Neutrophil (primary cell): Measurements from ENCODE around the gene CCDC167.
"Not testable (repeated sequence)": the region's sequence is repeated elsewhere in the genome, so short reads cannot be mapped to it uniquely, and the experiment has no call there.

Experiments used
- H3K27ac ChIP-seq: fragments of 200-600 bp; sonication (generic); 2 replicates; pipeline ENCODE4 v1.5.1; 2016; ENCODE audit warnings: mild to moderate bottlenecking, moderate library complexity
- H3K27me3 ChIP-seq: fragments of 200-600 bp; sonication (generic); 2 replicates; pipeline ENCODE4 v1.6.0; 2016; ENCODE audit warnings: mild to moderate bottlenecking
- H3K36me3 ChIP-seq: fragments of 200-600 bp; sonication (generic); 2 replicates; pipeline ENCODE4 v1.5.1; 2017
- H3K4me1 ChIP-seq, 2 experiments: fragments of 200-600 bp in 1 of 2; sonication (generic) in 1 of 2; 1 replicate in 1 of 2; 2 replicates in 1 of 2; pipeline versions ENCODE4 v1.5.1 to v1.6.1; 2013 to 2016; ENCODE audit warnings: low read depth in 1 of 2, low read length in 1 of 2, mild to moderate bottlenecking in 1 of 2, moderate library complexity in 1 of 2; ENCODE audit not compliant: control insufficient read depth in 1 of 2, insufficient read depth in 1 of 2
- H3K4me3 ChIP-seq, 2 experiments: fragments of 200-600 bp in 1 of 2; sonication (generic) in 1 of 2; 1 replicate in 1 of 2; 2 replicates in 1 of 2; pipeline ENCODE4 v1.5.1; 2013 to 2016; ENCODE audit warnings: low read depth in 1 of 2, low read length in 1 of 2, mild to moderate bottlenecking in 1 of 2, moderate library complexity in 1 of 2
- H3K9me3 ChIP-seq: fragments of 200-600 bp; sonication (generic); 2 replicates; pipeline ENCODE4 v1.5.1; 2016
- CTCF ChIP-seq: fragments of 200-600 bp; sonication (generic); IDR thresholded peaks from 2 replicates; pipeline ENCODE4 v1.5.1; 2016; ENCODE audit warnings: antibody characterized with exemption

The CCDC167 gene

GRCh38 chr6:37502703-37503291 is 3.1 kb upstream of the CCDC167 start:
- H3K4me1 ChIP-seq: peaks cover 3 to 6% of the 10 kb centered on the region in 2 experiments
- H3K36me3 ChIP-seq: no peaks in the 10 kb centered on the region
- peaks cover 39% of the 10 kb centered on the region for H3K27me3 ChIP-seq
- no peak for TF ChIP-seq CTCF
- no peak overlapping the region for H3K27ac ChIP-seq
- H3K4me3 ChIP-seq: no peak overlapping the region
- no peaks in the 10 kb centered on the region for H3K9me3 ChIP-seq

GRCh38 chr6:37501632-37502491 is 2.2 kb upstream of the CCDC167 start:
- Histone ChIP-seq H3K4me1 (peaks cover 3 to 6% of the 10 kb centered on the region in 2 experiments), H3K27ac (no peak overlapping the region), H3K36me3 (no peaks in the 10 kb centered on the region), H3K4me3 (no peak overlapping the region), H3K27me3 (peaks cover 39% of the 10 kb centered on the region), H3K9me3 (no peaks in the 10 kb centered on the region)
- TF ChIP-seq CTCF: no peak

- not testable (repeated sequence) for H3K4me1 ChIP-seq, H3K4me3 ChIP-seq, H3K9me3 ChIP-seq, H3K27ac ChIP-seq, H3K36me3 ChIP-seq
- H3K27me3 ChIP-seq: peaks cover 39% of the 10 kb centered on the region
Observed at GRCh38 chr6:37500904-37501303, 1.2 kb upstream of the CCDC167 start.

GRCh38 chr6:37500294-37500608 is 558 bp upstream of the CCDC167 start:
- Histone ChIP-seq H3K4me3 (peak overlapping the region; percentile 70 to 89), H3K4me1 (peaks cover 3 to 6% of the 10 kb centered on the region in 2 experiments), H3K36me3 (no peaks in the 10 kb centered on the region), H3K9me3 (no peaks in the 10 kb centered on the region), H3K27me3 (peaks cover 34% of the 10 kb centered on the region), H3K27ac (no peak overlapping the region)
- no peak for TF ChIP-seq CTCF

GRCh38 chr6:37496951-37497885 is 2.5 kb downstream of the CCDC167 start:
- TF ChIP-seq CTCF: no peak
- H3K4me1 ChIP-seq: peaks cover 3 to 6% of the 10 kb centered on the region in 2 experiments
- no peak overlapping the region for H3K27ac ChIP-seq
- no peaks in the 10 kb centered on the region for H3K9me3 ChIP-seq
- no peaks in the 10 kb centered on the region for H3K36me3 ChIP-seq
- peaks cover 6% of the 10 kb centered on the region for H3K27me3 ChIP-seq
- H3K4me3 ChIP-seq: no peak overlapping the region
